ENCODE data around the gene CCDC142. TPM values are rescaled to one million over a fixed set of nuclear protein-coding genes. Genes with fewer than 3 reads are reported as not detected.

Gene CCDC142
- total RNA-seq, 1 donor from 2014 or later, result 16.1 TPM

- H3K4me1 ChIP-seq, result peaks cover 26% of the 10 kb centered on the region
- DNase-seq (no peak), ATAC-seq (no peak)
- no peaks in the 10 kb centered on the region for H3K36me3 ChIP-seq
- H3K27ac ChIP-seq, result no peak overlapping the region
- H3K9me3 ChIP-seq, result no peaks in the 10 kb centered on the region
- H3K4me3 ChIP-seq, result no peak overlapping the region
- TF ChIP-seq, protein P1, sequence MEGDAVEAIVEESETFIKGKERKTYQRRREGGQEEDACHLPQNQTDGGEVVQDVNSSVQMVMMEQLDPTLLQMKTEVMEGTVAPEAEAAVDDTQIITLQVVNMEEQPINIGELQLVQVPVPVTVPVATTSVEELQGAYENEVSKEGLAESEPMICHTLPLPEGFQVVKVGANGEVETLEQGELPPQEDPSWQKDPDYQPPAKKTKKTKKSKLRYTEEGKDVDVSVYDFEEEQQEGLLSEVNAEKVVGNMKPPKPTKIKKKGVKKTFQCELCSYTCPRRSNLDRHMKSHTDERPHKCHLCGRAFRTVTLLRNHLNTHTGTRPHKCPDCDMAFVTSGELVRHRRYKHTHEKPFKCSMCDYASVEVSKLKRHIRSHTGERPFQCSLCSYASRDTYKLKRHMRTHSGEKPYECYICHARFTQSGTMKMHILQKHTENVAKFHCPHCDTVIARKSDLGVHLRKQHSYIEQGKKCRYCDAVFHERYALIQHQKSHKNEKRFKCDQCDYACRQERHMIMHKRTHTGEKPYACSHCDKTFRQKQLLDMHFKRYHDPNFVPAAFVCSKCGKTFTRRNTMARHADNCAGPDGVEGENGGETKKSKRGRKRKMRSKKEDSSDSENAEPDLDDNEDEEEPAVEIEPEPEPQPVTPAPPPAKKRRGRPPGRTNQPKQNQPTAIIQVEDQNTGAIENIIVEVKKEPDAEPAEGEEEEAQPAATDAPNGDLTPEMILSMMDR (IDR thresholded peaks at IDR 0.05), result no peak
- H3K27me3 ChIP-seq, result peaks cover 13% of the 10 kb centered on the region
- intact Hi-C loops (cut with DNase I), result no loop called here
Observed at GRCh38 chr2:74438248-74438647, 44.5 kb downstream of the CCDC142 start.

GRCh38 chr2:74436848-74437695, 45.7 kb downstream of the CCDC142 start:
- intact Hi-C loops (cut with DNase I), result no loop called here
- Histone ChIP-seq H3K4me1 (peaks cover 26% of the 10 kb centered on the region), H3K27ac (no peak overlapping the region), H3K9me3 (no peaks in the 10 kb centered on the region), H3K4me3 (no peak overlapping the region), H3K36me3 (no peaks in the 10 kb centered on the region), H3K27me3 (peaks cover 7% of the 10 kb centered on the region)
- ATAC-seq (no peak), DNase-seq (no peak)
- TF ChIP-seq, protein P1 (IDR thresholded peaks at IDR 0.05), result no peak

DNA sequence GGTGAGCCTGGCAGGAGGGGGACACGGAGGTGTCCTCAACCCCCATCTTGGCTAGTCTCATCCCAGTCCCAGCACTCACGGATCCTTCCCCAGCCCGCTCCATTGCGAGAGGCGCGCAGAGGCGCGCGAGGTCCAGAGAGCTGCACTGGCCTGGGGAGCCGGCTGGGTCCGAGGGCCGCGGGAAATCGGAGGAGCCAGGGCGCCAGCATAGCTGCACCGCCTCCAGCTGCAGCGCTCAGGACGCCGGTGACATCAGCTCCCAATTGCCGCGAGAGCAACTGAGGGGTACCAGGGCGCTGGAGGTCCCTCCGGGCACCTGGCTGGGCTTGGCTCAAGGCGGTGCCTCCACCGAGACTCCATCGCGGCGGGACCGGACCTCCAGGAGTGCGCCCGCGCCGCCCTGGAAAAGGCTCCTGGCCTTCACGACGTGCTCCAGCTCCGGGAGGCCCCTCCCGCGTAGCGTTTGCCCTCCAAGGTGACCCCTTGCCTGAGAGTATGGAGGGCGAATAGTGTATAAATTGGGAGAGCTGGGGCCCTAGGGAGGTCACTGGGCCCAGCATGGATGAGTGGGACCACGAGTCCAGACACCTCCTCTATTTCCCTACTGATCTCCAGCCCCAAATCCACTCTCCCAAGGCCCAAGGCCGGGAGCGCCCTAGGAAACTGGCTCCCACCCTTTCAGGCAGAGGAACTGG, 46.5 kb downstream of the CCDC142 start:
- no peak overlapping the region for H3K27ac ChIP-seq
- peaks cover 8% of the 10 kb centered on the region for H3K36me3 ChIP-seq
- no peaks in the 10 kb centered on the region for H3K9me3 ChIP-seq
- ATAC-seq (no peak), DNase-seq (no peak)
- intact Hi-C loops (cut with DNase I), result no loop called here
- TF ChIP-seq, protein P1 (IDR thresholded peaks at IDR 0.05), result no peak
- H3K4me3 ChIP-seq, result no peak overlapping the region
- peaks cover 3% of the 10 kb centered on the region for H3K27me3 ChIP-seq
- H3K4me1 ChIP-seq, result peaks cover 24% of the 10 kb centered on the region

GRCh38 chr2:74430502-74430901, 52.3 kb downstream of the CCDC142 start:
- H3K9me3 ChIP-seq, result no peaks in the 10 kb centered on the region
- no peaks in the 10 kb centered on the region for H3K27me3 ChIP-seq
- no peak overlapping the region for H3K27ac ChIP-seq
- H3K36me3 ChIP-seq, result peaks cover 33% of the 10 kb centered on the region
- H3K4me1 ChIP-seq, result no peaks in the 10 kb centered on the region
- intact Hi-C loops (cut with DNase I), result no loop called here
- DNase-seq, result peak; percentile 39
- TF ChIP-seq, protein P1 (IDR thresholded peaks at IDR 0.05), result no peak
- ATAC-seq, result no peak
- no peak overlapping the region for H3K4me3 ChIP-seq

GRCh38 chr2:74429487-74430451, 53.0 kb downstream of the CCDC142 start:
- no peaks in the 10 kb centered on the region for H3K27me3 ChIP-seq
- H3K27ac ChIP-seq, result no peak overlapping the region
- no peaks in the 10 kb centered on the region for H3K4me1 ChIP-seq
- peak; percentile 6 for ATAC-seq
- TF ChIP-seq, protein P1 (IDR thresholded peaks at IDR 0.05), result no peak
- H3K9me3 ChIP-seq, result no peaks in the 10 kb centered on the region
- DNase-seq, result peak; percentile 58
- no peak overlapping the region for H3K4me3 ChIP-seq
- intact Hi-C loops (cut with DNase I), result no loop called here
- peaks cover 33% of the 10 kb centered on the region for H3K36me3 ChIP-seq
